G401 (cell line): ENCODE measurements around the gene KSR2. TPM values are rescaled to one million over a fixed set of nuclear protein-coding genes. Genes with fewer than 3 reads are reported as not detected.
"Not testable (repeated sequence)": the region's sequence is repeated elsewhere in the genome, so short reads cannot be mapped to it uniquely, and the experiment has no call there.

Source experiments
- DNase-seq: peaks from one replicate; pipeline ENCODE4 v3.0.0-alpha.2; 2015; ENCODE audit warnings: low spot score
- in situ Hi-C: cut with HindIII; loops from 2 replicates; pipeline ENCODE4 v1.10.0; 2016; ENCODE audit warnings: low sequenced_read_pairs, mixed read lengths
- total RNA-seq: library from RNA; depleted of rRNA; stranded (reverse); fragments of >200 nt; shearing (Covaris generic); gene quantifications from 2 replicates; pipeline ENCODE4 v1.2.3, GENCODE V29; 2014

The KSR2 gene
- total RNA-seq, 1 experiment from 2014 or later, result not detected

- in situ Hi-C loops, result no loop called here
- DNase-seq, result peak; percentile 84
Measured at GRCh38 chr12:117732761-117733548, 235.8 kb downstream of the KSR2 start.

- DNase-seq, in situ Hi-C loops: not testable (repeated sequence)
Measured at GRCh38 chr12:117731131-117731530, 237.7 kb downstream of the KSR2 start.

GRCh38 chr12:117727301-117727700 lies 241.5 kb downstream of the KSR2 start:
- in situ Hi-C loops, result no loop called here
- DNase-seq, result no peak

- in situ Hi-C loops, result no loop called here
- no peak for DNase-seq
Measured at GRCh38 chr12:117724543-117724942, 244.2 kb downstream of the KSR2 start.

GRCh38 chr12:117718559-117718958 lies 250.2 kb downstream of the KSR2 start:
- in situ Hi-C loops, result no loop called here
- no peak for DNase-seq

GRCh38 chr12:117718141-117718540 lies 250.6 kb downstream of the KSR2 start:
- no peak for DNase-seq
- in situ Hi-C loops, result no loop called here

- DNase-seq, result no peak
- in situ Hi-C loops, result no loop called here
Measured at GRCh38 chr12:117714203-117714602, 254.6 kb downstream of the KSR2 start.

- in situ Hi-C loops, result no loop called here
- no peak for DNase-seq
Measured at GRCh38 chr12:117710121-117710520, 258.7 kb downstream of the KSR2 start.

- in situ Hi-C loops, result no loop called here
- DNase-seq, result no peak
Measured at GRCh38 chr12:117707861-117708260, 260.9 kb downstream of the KSR2 start.

- in situ Hi-C loops, result no loop called here
- DNase-seq, result no peak
Measured at GRCh38 chr12:117703584-117703983, 265.2 kb downstream of the KSR2 start.

- DNase-seq, result no peak
- in situ Hi-C loops, result no loop called here
Measured at GRCh38 chr12:117702741-117703140, 266.0 kb downstream of the KSR2 start.

- DNase-seq, result no peak
- in situ Hi-C loops, result no loop called here
Measured at GRCh38 chr12:117699575-117699974, 269.2 kb downstream of the KSR2 start.

GRCh38 chr12:117699118-117699517 lies 269.7 kb downstream of the KSR2 start:
- in situ Hi-C loops, result no loop called here
- DNase-seq, result no peak

- in situ Hi-C loops, result no loop called here
- DNase-seq, result no peak
Measured at GRCh38 chr12:117695956-117696355, 272.8 kb downstream of the KSR2 start.

GRCh38 chr12:117692512-117692911 lies 276.3 kb downstream of the KSR2 start:
- no peak for DNase-seq
- in situ Hi-C loops, result no loop called here

GRCh38 chr12:117689857-117690256 lies 278.9 kb downstream of the KSR2 start:
- in situ Hi-C loops, result no loop called here
- DNase-seq, result no peak

- in situ Hi-C loops, result no loop called here
- no peak for DNase-seq
Measured at GRCh38 chr12:117688446-117688845, 280.3 kb downstream of the KSR2 start.

- peak; percentile 53 for DNase-seq
- in situ Hi-C loops, result no loop called here
Measured at GRCh38 chr12:117686911-117687377, 281.8 kb downstream of the KSR2 start.

GRCh38 chr12:117686210-117686609 lies 282.6 kb downstream of the KSR2 start:
- in situ Hi-C loops, result no loop called here
- no peak for DNase-seq

GRCh38 chr12:117685110-117685926 lies 283.5 kb downstream of the KSR2 start:
- DNase-seq, result no peak
- in situ Hi-C loops, result no loop called here
